Duodenal mucosa (tissue), 2 donors: ENCODE results near the gene MED10.
A peak's percentile ranks its signal among the peaks of the same experiment; 100 is the strongest.

ENCODE experiments used
- H3K27ac ChIP-seq: one replicate; pipeline ENCODE4 v1.7.0; 2013; ENCODE audit warnings: low read depth, low read length
- H3K27me3 ChIP-seq, 2 donors: one replicate each; pipeline ENCODE4 v1.7.0; 2013; ENCODE audit warnings: low read length in 2 of 2, control low read depth in 1 of 2; ENCODE audit not compliant: insufficient read depth in 2 of 2, control insufficient read depth in 1 of 2
- H3K36me3 ChIP-seq, 2 donors: one replicate each; pipeline ENCODE4 v1.7.0; 2013; ENCODE audit warnings: low read length in 2 of 2, control low read depth in 1 of 2; ENCODE audit not compliant: insufficient read depth in 2 of 2, control insufficient read depth in 1 of 2
- H3K4me1 ChIP-seq, 2 donors: one replicate each; pipeline ENCODE4 v1.7.0; 2013; ENCODE audit warnings: low read length in 2 of 2, control low read depth in 1 of 2; ENCODE audit not compliant: insufficient read depth in 2 of 2, control insufficient read depth in 1 of 2
- H3K4me3 ChIP-seq, 2 donors: one replicate each; pipeline ENCODE4 v1.7.0; 2013; ENCODE audit warnings: low read length in 2 of 2, low read depth in 1 of 2
- H3K9ac ChIP-seq, 2 donors: one replicate each; pipeline ENCODE4 v1.7.0; 2013; ENCODE audit warnings: low read length in 2 of 2, low read depth in 1 of 2
- H3K9me3 ChIP-seq, 2 donors: one replicate each; pipeline ENCODE4 v1.7.0; 2013; ENCODE audit warnings: low read length in 2 of 2, control low read depth in 1 of 2; ENCODE audit not compliant: control insufficient read depth in 1 of 2

The MED10 gene

DNA sequence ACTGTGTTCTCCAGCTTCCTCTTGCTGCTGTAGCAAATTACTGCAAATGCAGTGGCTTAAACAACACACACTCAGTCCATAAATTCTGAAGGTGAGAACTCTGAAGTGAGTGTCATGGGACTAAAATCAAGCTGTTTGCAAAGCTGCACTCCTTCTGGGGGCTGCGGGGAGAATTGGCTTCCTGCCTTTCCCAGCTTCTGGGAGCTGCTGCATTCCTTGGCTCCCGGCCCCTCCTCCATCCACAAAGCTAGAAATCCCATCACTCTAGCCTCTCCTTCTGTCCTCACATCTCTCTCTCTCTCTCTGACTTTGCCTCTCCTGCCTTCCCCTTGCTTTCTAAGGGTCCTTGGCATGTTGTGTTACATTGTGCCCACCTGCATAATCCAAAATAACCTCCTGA lies 14.2 kb upstream of the MED10 start:
- Histone ChIP-seq H3K4me3 (no peak overlapping the region), H3K27ac (no peak overlapping the region), H3K27me3 (peaks cover 0 to 3% of the 10 kb centered on the region in 2 donors), H3K4me1 (no peaks in the 10 kb centered on the region), H3K36me3 (no peaks in the 10 kb centered on the region), H3K9me3 (no peaks in the 10 kb centered on the region), H3K9ac (no peak overlapping the region)

GRCh38 chr5:6391151-6391550 lies 12.8 kb upstream of the MED10 start:
- H3K9me3 ChIP-seq, result no peaks in the 10 kb centered on the region
- peaks cover 0 to 3% of the 10 kb centered on the region in 2 donors for H3K27me3 ChIP-seq
- no peaks in the 10 kb centered on the region for H3K4me1 ChIP-seq
- H3K4me3 ChIP-seq, result no peak overlapping the region
- H3K36me3 ChIP-seq, result no peaks in the 10 kb centered on the region
- H3K9ac ChIP-seq, result no peak overlapping the region
- H3K27ac ChIP-seq, result no peak overlapping the region

DNA sequence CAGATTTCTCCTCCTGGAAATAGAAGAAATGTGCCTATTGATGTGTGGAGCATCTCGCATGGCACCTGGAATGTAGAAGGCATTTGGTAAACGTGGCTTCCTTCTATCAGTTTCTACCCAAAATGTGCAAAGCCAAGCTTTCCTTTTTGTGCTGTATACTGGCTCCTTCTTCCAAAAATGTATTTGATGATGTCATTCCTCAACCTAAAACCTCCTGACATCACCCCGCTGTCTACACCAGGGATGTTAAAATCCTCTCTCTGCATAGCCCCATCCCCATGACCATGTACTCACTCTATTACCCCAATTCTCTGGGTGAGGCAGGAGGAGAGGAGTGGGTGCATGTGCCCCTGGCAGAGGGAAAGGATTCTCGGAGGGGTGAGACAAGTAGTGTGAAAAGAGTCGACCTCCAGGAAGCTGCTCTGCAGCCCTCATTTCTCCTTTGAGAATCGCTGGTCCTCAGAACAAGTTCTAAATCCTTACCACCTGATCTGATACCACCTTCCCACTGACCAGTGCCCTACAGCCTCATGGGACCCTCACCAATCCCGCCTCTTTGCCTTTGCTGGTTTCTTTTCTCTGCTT lies 11.7 kb upstream of the MED10 start:
- H3K36me3 ChIP-seq, result no peaks in the 10 kb centered on the region
- H3K9me3 ChIP-seq, result no peaks in the 10 kb centered on the region
- no peak overlapping the region for H3K27ac ChIP-seq
- H3K9ac ChIP-seq, result no peak overlapping the region
- H3K4me3 ChIP-seq, result no peak overlapping the region
- H3K27me3 ChIP-seq, result peaks cover 0 to 3% of the 10 kb centered on the region in 2 donors
- no peaks in the 10 kb centered on the region for H3K4me1 ChIP-seq

DNA sequence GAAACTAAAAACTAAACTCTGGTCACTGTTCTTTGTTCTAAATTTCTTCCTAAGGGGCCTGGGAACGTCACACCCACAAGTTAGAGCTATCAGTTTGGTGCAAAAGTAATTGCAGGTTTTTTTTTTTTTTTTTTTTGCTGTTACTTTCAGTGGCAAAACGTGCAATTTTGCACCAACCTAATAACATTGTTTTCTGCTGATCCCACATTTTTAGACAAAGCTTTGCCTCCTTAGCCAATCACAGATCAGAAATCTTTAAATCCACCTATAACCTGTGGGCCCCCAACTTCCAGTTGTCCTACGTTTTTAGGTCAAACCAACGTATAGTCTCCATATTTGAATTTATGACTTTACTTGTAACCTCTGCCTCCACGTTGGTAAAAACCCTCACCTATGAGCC lies 11.1 kb upstream of the MED10 start:
- no peaks in the 10 kb centered on the region for H3K4me1 ChIP-seq
- no peak overlapping the region for H3K27ac ChIP-seq
- H3K36me3 ChIP-seq, result no peaks in the 10 kb centered on the region
- no peaks in the 10 kb centered on the region for H3K9me3 ChIP-seq
- no peak overlapping the region for H3K4me3 ChIP-seq
- peaks cover 0 to 3% of the 10 kb centered on the region in 2 donors for H3K27me3 ChIP-seq
- H3K9ac ChIP-seq, result no peak overlapping the region

GRCh38 chr5:6387970-6388369 lies 9.6 kb upstream of the MED10 start:
- Histone ChIP-seq H3K27me3 (peaks cover 0 to 6% of the 10 kb centered on the region in 2 donors), H3K4me3 (no peak overlapping the region), H3K36me3 (no peaks in the 10 kb centered on the region), H3K9me3 (no peaks in the 10 kb centered on the region), H3K4me1 (no peaks in the 10 kb centered on the region), H3K27ac (no peak overlapping the region), H3K9ac (no peak overlapping the region)

- no peak overlapping the region for H3K27ac ChIP-seq
- no peaks in the 10 kb centered on the region for H3K9me3 ChIP-seq
- H3K27me3 ChIP-seq, result peaks cover 0 to 3% of the 10 kb centered on the region in 2 donors
- no peaks in the 10 kb centered on the region for H3K4me1 ChIP-seq
- no peak overlapping the region for H3K9ac ChIP-seq
- no peak overlapping the region for H3K4me3 ChIP-seq
- no peaks in the 10 kb centered on the region for H3K36me3 ChIP-seq
Observed at GRCh38 chr5:6386271-6386670, 7.9 kb upstream of the MED10 start.

GRCh38 chr5:6384856-6385255 lies 6.5 kb upstream of the MED10 start:
- H3K4me1 ChIP-seq, result no peaks in the 10 kb centered on the region
- no peak overlapping the region for H3K27ac ChIP-seq
- H3K4me3 ChIP-seq, result no peak overlapping the region
- peaks cover 0 to 3% of the 10 kb centered on the region in 2 donors for H3K27me3 ChIP-seq
- H3K9me3 ChIP-seq, result no peaks in the 10 kb centered on the region
- no peaks in the 10 kb centered on the region for H3K36me3 ChIP-seq
- no peak overlapping the region for H3K9ac ChIP-seq

DNA sequence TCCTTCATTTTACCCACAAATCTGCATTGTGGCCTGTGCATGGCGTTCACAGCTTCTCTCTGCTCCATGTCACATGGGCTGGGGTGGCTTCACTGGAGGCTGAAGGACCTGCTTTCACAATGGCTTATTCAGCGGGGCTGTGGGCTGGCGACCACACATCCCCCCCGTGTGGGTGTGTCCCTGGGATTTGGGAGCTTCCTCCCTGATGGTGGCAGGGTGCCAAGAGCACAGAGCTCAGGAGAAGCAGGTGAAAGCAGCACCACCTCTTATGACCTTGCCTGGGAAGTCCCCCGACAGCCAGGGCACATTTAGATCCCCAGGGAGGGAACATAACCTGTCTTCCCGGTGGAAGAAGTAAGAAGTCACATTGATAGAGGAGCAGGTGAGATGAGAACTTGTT lies 5.0 kb upstream of the MED10 start:
- Histone ChIP-seq H3K9me3 (no peaks in the 10 kb centered on the region), H3K27ac (no peak overlapping the region), H3K36me3 (no peaks in the 10 kb centered on the region), H3K4me3 (no peak overlapping the region), H3K4me1 (peaks cover 4 to 5% of the 10 kb centered on the region in 2 donors), H3K9ac (no peak overlapping the region), H3K27me3 (peaks cover 0 to 3% of the 10 kb centered on the region in 2 donors)

DNA sequence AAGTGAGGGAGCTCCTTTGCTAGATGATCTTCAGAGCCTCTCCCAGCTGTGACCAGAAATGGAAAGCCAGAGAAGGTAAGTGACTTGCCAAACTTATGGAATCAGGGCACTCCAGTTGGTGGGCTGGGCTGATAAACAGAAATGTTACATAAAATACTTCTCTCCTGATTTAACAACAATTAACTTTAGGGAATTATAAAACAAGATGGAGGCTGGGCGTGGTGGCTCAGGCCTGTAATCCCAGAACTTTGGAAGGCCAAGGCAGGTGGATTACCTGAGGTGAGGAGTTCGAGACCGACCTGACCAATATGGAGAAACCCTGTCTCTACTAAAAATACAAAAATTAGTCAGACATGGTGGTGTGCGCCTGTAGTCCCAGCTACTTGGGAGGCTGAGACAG lies 899 bp upstream of the MED10 start:
- Histone ChIP-seq H3K4me1 (peaks cover 13 to 24% of the 10 kb centered on the region in 2 donors), H3K27me3 (peaks cover 0 to 3% of the 10 kb centered on the region in 2 donors), H3K36me3 (peaks cover 12 to 22% of the 10 kb centered on the region in 2 donors), H3K9ac (no peak overlapping the region), H3K9me3 (no peaks in the 10 kb centered on the region), H3K4me3 (peak overlapping the region in 1 of 2 donors; percentile 94), H3K27ac (no peak overlapping the region)

DNA sequence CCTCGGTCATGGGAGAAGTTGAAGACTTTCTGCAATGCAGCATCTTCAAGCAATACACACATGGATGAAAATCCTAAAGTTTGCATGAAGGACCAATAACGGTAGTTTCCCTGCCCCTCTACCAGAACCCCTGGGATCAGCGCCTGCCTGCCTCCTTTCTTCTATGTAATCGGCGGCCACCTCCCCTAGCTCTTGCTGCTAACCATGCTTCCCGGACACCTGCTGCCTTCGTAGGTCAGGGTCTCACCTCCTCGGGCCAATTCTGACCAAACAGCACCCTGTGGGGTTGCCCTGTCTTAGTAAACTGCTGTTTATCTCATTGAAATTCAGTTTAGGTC lies 388 bp upstream of the MED10 start:
- H3K4me1 ChIP-seq, result peaks cover 13 to 24% of the 10 kb centered on the region in 2 donors
- H3K4me3 ChIP-seq, result peak overlapping the region; percentile 90 to 94
- H3K27ac ChIP-seq, result no peak overlapping the region
- no peaks in the 10 kb centered on the region for H3K9me3 ChIP-seq
- H3K27me3 ChIP-seq, result peaks cover 0 to 2% of the 10 kb centered on the region in 2 donors
- H3K36me3 ChIP-seq, result peaks cover 17 to 28% of the 10 kb centered on the region in 2 donors
- no peak overlapping the region for H3K9ac ChIP-seq

DNA sequence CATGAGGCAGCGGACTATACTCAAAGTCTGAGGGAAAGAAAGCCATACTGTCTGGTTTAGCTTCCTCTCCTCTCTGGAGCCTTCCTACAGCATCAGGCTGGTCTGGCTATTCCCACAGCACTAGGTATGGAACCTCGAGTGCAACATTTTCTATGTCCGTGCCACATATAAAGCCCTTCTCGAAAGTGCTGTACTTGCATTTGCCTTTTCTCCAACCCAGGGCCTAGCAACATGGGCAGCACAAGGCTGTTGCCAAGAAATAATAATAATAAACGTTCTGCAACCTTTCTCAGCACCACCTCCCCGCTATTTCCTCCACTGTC lies 804 bp downstream of the MED10 start:
- Histone ChIP-seq H3K27ac (no peak overlapping the region), H3K36me3 (peaks cover 29 to 39% of the 10 kb centered on the region in 2 donors), H3K4me1 (peaks cover 13 to 24% of the 10 kb centered on the region in 2 donors), H3K4me3 (peak overlapping the region; percentile 90 to 94), H3K27me3 (no peaks in the 10 kb centered on the region), H3K9me3 (no peaks in the 10 kb centered on the region), H3K9ac (peak overlapping the region; percentile 77 to 86)
